Omental fat pad (tissue), 4 donors: Measurements from ENCODE around the gene ORM1. TPM values are rescaled to one million over a fixed set of nuclear protein-coding genes. Genes with fewer than 3 reads are reported as not detected.

ENCODE experiments used
- ATAC-seq: fragments of 150-250 bp; one replicate; pipeline ENCODE4 v1.9.1; 2016; ENCODE audit warnings: mild to moderate bottlenecking, moderate library complexity; ENCODE audit not compliant: low FRiP score
- DNase-seq: peaks from one replicate; pipeline ENCODE4 v3.0.0-alpha.2; 2019; ENCODE audit warnings: low spot score
- total RNA-seq, 4 donors: library from RNA; depleted of rRNA; stranded (reverse); fragments of >200 nt; gene quantifications; one replicate each; pipeline ENCODE4 v1.1.0, GENCODE V29; 2016
- TF ChIP-seq, protein P1 (sequence below), 3 donors: fragments of 450-650 bp; IDR thresholded peaks; one replicate each; pipeline ENCODE4 v1.5.1; 2016 to 2017; ENCODE audit warnings: antibody characterized with exemption in 3 of 3, mild to moderate bottlenecking in 3 of 3, moderate library complexity in 2 of 3

Gene ORM1
- total RNA-seq, 4 donors from 2014 or later, result 0.65 to 5.4 (median 1.0) TPM; not detected in 1

DNA sequence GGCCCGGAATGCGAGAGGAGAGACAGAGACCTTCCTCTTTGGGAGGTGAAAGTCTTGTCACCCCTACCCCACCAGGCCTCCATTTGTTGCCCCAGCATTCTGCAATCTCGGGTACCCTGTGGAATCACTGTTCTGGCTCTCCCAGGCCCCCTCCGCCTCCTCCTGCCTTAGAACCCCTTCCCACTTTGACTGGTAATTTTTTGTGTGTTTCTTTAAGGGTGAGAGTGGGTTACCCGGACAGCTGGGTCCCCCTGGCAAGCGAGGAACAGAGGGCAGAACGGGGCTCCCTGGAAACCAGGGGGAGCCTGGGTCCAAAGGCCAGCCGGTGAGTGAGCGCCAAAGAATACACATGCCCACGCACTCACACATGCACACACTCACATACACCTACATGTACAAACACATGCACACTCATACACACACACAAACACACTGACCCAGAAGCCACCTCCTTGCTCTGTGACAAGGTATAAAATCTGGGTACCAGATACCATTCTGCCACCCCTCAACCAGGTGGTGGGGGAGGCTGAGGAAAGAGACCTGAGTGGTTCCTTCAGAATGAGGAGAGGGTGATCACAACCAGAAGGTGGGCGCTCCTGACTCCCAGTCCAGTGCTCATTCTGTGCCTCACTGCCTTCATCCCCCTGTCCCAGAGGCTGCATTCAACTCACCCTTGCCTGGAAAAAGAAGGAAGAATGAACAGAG, 30.9 kb upstream of the ORM1 start:
- DNase-seq (no peak), ATAC-seq (no peak)
- TF ChIP-seq, protein P1, sequence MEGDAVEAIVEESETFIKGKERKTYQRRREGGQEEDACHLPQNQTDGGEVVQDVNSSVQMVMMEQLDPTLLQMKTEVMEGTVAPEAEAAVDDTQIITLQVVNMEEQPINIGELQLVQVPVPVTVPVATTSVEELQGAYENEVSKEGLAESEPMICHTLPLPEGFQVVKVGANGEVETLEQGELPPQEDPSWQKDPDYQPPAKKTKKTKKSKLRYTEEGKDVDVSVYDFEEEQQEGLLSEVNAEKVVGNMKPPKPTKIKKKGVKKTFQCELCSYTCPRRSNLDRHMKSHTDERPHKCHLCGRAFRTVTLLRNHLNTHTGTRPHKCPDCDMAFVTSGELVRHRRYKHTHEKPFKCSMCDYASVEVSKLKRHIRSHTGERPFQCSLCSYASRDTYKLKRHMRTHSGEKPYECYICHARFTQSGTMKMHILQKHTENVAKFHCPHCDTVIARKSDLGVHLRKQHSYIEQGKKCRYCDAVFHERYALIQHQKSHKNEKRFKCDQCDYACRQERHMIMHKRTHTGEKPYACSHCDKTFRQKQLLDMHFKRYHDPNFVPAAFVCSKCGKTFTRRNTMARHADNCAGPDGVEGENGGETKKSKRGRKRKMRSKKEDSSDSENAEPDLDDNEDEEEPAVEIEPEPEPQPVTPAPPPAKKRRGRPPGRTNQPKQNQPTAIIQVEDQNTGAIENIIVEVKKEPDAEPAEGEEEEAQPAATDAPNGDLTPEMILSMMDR (IDR thresholded peaks at IDR 0.05), result no peak

DNA sequence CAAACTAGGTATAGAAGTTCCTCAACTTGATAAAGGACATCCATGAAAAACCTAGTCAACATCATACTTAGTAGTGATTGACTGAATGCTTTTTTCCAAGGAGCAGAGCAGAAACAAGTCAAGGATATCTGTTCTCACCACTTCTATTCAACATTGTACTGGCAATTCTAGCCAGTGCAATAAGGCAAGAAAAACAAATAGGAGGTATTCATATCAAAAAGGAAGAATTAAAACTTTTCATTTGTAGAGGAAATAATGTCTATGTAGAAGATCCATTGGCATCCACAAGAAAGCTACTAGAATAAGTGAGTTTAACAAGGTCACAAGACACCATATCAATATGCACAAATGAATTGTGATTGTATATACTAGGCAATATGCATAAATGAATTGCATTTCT, 28.2 kb upstream of the ORM1 start:
- ATAC-seq (no peak), DNase-seq (no peak)
- TF ChIP-seq, protein P1 (IDR thresholded peaks at IDR 0.05), result no peak

DNA sequence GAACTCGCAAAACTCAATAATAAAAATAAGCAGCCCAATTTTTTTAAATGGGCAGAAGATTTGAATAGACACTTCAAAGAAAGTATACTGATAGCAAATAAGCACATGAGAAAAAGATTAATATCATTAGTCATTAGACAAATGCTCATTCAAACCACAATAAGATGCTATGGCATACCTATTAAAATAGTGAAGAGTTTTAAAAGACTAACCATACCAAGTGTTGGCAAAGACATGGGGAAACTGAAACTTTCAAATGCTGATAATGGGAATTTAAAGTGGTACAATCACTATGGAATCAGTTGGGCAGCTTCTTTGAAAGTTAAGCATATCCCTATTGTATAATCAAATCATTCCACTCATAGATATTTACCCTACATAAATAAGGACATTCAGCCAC, 26.6 kb upstream of the ORM1 start:
- TF ChIP-seq, protein P1 (IDR thresholded peaks at IDR 0.05), result no peak
- no peak for DNase-seq
- ATAC-seq, result no peak

DNA sequence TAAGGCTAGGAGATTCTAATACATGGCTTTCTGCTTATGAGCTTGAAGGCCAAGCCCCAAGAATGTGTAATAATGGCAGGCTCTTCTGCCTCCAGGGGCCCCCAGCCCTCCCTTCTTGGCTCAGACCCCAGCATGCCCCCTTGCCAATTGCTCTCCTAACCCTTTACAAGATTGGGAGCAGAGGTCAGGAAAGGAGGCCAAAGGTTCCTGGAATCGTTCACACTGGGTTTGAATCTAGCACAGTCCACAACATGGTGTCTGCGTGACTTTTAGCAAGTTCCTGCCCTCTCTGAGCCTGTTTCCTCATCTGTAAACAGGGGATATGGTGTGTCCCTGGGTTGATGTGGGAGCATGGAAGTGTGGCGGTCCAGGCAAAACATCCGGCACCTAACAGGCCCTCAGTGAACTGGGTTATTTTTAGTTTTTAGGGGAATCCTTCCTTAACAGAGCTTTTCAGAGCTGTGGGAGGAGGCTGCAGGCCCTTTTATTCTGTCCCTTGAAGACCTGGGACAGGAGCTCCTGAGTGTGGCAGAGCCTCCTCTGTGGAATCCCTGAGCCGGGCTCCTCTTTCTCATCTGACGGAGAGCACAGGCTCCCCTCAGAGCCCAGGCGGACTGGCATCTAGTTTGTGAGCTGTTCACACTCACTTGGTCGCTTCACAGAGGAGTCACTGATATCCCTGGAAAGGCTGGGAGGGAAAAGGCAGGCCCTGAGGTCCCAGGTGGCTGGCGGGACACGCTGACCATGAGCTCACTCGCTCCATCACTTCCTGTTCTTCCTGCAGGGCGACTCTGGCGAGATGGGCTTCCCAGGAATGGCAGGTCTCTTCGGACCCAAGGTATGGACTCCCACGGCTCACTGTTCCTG, 23.4 kb upstream of the ORM1 start:
- DNase-seq, result no peak
- no peak for ATAC-seq
- TF ChIP-seq, protein P1 (IDR thresholded peaks at IDR 0.05), result no peak

DNA sequence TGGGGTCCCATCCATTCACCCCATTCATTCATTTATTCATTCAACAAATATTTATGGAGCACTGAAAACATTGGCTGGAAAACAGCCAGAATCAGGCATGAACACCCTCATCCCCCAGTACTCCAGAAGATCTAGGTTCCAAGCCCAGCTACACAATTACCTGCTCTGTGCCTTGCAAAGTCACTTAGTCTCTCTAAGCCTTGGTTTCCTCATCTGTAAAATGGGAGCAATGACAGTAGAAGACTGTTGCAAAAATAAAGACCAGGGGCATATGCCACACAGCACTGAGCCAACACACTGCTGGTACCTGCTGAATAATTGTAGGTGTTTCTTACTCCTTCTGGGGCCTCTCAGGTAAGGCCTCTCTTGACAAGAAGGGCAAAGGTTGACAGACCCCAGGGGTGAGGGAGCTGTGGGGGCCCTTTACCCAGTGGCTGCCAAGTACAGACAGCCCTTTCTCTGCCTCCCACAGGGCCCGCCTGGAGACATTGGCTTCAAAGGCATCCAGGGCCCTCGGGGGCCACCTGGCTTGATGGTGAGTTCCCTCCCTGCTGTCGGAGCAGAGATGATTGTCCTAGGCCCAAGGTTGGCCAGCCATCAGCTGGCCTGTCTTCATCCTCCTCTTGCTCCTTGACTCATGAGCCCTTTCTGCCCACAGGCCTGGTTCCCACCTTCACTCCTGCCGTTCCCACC, 22.6 kb upstream of the ORM1 start:
- TF ChIP-seq, protein P1 (IDR thresholded peaks at IDR 0.05), result no peak
- ATAC-seq, result no peak
- DNase-seq, result no peak

DNA sequence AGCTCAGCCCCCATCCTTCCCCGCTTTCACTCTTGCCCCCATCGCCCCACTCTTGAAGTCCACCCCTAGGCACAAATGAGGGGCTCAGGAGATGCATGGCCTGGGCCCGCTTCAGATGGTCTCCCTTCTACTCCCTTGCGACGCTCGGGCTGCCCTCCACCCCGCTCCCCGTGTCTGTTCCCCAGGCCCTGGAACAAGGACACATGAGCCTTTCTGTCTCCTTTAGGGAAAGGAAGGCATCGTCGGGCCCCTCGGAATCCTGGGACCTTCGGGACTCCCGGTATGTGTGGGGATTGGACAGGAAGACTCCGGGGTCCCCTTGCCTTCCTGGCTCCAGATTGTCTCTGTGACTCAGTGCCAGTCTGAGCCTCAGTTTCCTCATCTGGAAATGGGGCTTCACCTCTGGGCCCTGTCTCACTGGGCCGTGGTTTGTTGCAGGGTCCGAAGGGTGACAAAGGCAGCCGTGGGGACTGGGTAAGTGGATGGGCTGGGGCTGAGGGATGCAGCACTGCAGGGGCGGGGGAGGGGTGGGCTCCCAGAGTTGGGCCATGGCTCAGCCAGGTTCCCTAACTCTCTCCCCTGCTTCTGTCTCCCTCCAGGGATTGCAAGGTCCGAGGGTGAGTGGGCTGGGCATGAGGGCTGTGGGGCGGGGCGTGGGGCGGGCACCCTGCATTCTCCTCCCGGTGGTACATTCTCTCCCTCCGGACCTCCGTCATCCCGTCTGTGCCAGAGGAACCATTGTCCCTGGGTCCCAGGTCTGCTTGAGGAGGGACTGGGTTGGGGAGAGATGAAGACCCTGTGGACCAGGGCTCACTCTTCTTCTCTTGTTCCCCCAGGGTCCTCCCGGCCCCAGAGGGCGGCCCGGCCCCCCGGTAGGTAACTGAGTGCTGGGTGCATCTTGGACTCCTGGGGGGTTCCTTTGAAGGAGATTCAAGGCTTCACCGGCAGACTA, 21.8 kb upstream of the ORM1 start:
- TF ChIP-seq, protein P1 (IDR thresholded peaks at IDR 0.05), result no peak
- ATAC-seq (no peak), DNase-seq (no peak)
